NCI-H345 treated with DMSO at 0.1 percent for 48 hours (cell line): ENCODE data around the gene PIKFYVE.
"Not testable (repeated sequence)": the region's sequence is repeated elsewhere in the genome, so short reads cannot be mapped to it uniquely, and the experiment has no call there.

Source experiments
- DNase-seq: peaks from one replicate; lab custom pipeline; 2025; ENCODE audit not compliant: unreplicated experiment; lab: John Stamatoyannopoulos, UW

PIKFYVE gene

GRCh38 chr2:208254118-208254870 is 11.8 kb upstream of the PIKFYVE start:
- peak; percentile 68 for DNase-seq

- DNase-seq: peak; percentile 79
Observed at GRCh38 chr2:208254871-208255556, 11.0 kb upstream of the PIKFYVE start, which contains the start of gene IDH1. IDH1 (minus strand) TSS chr2:208255071; CDS start chr2:208251551, 3,520 bp downstream.

DNA sequence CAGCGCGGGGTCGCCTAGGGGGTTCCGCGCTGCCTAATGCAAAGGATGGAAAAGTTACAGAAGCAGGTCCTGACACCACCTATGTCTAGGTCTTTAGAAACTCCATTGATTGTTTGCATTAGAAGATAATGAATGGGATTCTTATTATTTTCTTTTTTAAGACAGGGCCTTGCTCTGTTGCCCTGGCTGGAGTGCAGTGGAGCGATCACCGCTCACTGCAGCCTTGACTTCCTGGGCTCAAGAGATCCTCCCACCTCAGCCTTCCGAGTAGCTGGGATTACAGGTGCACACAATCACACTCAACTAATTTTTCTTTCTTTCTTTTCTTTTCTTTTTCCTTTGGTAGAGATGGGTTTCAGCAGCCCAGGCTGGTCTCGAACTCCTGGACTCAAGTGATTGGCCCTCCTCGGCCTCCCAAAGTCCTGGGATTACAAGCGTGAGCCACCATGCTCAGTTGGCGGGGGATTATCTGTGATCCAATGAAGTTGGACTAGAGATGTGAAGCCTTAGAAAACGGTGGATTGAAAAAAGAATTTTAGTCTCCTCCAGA is 10.4 kb upstream of the PIKFYVE start:
- no peak for DNase-seq

GRCh38 chr2:208256192-208256782 is 9.8 kb upstream of the PIKFYVE start:
- DNase-seq: no peak

DNA sequence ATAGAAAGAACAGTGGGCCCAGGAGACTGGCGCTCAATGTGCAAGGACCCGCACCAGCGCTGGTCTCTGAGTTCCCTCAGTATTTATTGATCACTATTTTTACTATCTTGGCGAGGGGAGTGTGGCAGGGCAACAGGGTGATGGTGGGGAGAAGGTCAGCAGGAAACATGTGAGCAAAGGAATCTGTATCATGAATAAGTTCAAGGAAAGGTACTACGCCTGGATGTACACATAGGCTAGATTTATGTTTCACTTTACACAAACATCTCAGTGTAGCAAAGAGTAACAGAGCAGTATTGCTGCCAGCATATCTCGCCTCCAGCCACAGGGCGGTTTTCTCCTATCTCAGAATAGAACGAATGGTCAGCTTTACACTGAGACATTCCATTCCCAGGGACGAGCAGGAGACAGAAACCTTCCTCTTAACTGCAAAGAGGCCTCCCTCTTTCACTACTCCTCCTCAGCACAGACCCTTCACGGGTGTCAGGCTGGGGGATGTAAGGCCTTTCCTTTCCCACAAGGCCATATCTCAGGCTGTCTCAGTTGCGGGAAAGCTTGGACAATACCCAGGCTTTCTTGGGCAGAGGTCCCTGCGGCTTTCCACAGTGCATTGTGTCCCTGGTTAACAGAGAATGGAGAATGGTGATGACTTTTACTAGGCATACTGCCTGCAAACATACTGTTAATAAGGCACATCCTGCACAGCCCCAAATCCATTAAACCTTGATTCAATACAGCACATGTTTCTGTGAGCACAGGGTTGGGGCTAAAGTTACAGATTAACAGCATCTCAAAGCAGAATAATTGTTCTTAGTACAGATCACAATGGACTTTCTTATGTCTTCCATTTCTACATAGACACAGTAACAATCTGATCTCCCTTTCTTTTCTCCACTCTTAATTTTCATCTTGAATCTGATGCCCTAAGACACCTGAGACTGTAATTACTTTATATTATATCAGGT is 8.9 kb upstream of the PIKFYVE start:
- not testable (repeated sequence) for DNase-seq

DNA sequence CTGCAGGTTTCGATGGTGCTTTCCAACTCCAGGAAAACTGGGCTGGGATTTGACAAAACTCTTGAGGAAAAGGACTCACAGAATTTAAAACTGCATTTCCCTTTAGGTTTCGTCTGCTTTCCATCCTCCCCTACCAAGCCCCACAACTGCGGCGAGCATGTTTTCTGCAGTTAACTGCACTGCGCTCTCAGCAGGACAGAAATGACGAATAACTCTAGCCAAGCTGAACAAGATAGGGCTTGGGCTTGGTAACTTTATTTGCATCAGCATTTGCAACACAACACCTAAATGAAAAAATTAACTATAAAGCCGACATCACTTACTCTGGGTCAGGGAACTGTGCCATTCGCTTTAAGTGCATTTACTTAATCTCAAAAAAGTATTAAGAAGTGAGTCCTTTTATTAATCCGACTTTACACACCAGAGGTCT is 669 bp upstream of the PIKFYVE start:
- DNase-seq: no peak

DNA sequence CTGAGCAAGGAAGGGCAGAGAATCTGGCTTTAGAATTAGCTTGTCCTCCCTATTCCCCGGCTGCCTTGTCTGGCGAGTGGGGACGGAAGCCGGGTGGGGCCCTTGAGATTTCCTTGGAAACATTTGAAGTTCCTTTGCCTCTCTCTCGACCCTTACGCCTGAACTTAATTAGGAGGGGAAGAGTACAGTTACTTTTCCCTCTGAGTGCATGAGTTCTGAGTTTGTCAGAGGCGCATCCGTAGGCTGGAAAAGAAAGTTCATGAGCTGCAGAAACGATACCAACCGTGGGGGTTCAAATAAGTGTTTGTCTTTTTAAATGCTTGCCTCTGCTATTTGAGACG is 468 bp downstream of the PIKFYVE start:
- DNase-seq: no peak

GRCh38 chr2:208266936-208267335 is 881 bp downstream of the PIKFYVE start:
- no peak for DNase-seq

DNA sequence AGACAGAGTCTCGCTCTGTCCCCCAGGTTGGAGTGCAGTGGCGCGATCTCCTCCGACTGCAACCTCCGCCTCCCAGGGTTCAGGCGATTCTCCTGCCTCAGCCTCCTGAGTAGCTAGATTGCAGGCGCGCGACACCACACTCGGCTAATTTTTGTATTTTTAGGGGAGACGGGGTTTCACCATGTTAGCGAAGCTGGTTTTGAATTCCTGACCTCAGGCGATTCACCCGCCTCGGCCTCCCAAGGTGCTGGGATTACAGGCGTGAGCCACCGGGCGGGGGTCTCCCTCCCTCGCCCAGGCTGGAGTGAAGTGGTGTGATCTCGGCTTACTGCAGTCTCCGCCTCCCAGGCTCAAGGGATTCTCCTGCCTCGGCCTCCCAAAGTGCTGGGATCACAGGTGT is 1.5 kb downstream of the PIKFYVE start:
- not testable (repeated sequence) for DNase-seq

DNA sequence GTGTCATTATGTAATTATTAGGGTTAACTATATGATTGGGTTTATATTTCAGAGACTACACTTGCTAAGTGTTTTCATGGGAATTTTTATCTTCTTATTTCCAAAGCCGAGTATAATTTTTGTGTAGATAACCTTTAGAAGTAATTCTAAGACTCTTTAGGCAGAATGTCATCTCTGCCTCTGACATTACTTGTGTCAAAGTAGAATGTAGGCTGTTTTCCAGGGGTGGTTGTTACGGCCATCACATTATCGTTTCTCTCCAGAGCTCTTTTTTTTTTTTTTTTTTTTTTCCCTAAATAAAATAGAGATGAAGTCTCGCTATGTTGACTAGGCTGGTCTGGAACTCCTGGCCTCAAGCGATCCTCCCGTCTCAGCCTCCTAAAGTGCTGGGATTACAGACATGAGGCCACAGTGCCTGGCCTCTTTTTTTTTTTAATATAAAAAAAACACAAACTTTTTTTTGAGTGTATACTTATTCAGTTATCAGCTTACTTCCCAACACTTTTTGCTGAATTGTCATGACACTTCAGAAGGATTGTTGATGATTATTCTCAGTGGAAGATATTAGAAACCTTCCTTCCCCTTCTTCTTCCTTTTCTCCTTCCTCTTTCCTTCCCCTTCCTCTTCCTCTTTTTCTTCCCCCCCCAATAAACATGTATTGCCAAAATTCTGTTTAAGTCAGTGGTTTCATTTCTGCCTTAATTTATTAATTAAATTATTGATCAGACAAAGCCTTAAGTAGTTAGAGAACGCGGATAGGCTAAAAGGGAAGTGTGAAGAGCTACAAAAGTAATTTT is 2.3 kb downstream of the PIKFYVE start:
- no peak for DNase-seq

- no peak for DNase-seq
Observed at GRCh38 chr2:208269091-208269490, 3.0 kb downstream of the PIKFYVE start.

DNA sequence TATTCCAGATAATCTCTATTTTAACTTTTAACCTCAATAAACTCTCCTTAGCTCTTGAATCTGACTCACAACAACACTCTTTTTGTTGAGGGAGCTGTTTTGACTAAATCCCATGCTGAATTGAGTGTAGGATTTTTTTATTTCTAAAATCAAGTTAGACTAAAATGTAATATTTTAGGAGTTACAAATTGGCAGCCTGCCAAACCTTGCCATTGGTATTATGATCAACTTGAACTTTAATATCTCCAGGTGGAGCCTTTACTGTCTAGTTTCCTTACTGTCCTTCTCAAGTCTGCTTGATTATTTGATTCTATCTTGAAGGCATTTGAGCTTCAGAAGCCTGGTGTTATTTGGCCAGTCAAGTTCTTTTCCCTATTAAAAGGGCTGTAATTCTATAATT is 8.7 kb downstream of the PIKFYVE start:
- DNase-seq: no peak

- no peak for DNase-seq
Observed at GRCh38 chr2:208278549-208278948, 12.5 kb downstream of the PIKFYVE start.

- no peak for DNase-seq
Observed at GRCh38 chr2:208279236-208279635, 13.2 kb downstream of the PIKFYVE start.

DNA sequence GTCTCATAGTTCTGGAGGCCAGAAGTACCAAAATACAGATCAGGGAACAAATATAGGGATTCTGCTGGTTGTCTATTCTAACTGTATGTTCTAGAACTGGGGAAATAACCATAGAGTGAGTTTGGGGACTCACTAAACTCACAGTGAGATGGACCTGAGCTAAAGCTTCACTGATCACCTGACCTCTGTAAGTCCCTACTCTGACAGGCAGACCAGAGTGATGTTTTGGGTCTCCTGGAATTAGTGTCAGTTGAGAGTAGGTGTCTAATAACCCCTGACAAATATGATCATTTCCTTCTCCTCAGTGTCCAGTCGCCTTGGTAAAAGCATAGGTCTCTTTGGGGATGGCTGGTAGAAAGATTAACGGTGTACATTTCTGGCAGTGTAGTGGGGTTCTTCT is 14.2 kb downstream of the PIKFYVE start:
- DNase-seq: no peak

- DNase-seq: no peak
Observed at GRCh38 chr2:208280933-208281332, 14.9 kb downstream of the PIKFYVE start.

DNA sequence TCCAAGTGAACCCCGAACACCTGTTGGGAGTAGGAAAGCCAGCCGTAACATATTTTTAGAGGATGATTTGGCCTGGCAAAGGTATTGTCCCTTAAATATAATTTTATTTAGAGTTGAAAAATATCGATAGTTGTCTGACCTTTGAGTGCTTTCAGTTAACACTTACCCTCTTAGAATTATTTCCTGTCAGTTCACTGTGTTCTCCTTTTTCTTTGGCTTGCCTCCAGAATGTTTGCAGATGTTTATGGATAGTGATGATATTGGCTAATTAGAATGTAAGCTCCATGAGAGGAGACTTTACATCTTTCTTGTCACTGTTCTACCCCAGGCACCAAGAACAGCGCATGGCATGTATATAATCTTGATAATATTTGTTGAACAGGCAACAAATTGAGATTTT is 19.8 kb downstream of the PIKFYVE start:
- no peak for DNase-seq

- no peak for DNase-seq
Observed at GRCh38 chr2:208294482-208295024, 28.5 kb downstream of the PIKFYVE start.

DNA sequence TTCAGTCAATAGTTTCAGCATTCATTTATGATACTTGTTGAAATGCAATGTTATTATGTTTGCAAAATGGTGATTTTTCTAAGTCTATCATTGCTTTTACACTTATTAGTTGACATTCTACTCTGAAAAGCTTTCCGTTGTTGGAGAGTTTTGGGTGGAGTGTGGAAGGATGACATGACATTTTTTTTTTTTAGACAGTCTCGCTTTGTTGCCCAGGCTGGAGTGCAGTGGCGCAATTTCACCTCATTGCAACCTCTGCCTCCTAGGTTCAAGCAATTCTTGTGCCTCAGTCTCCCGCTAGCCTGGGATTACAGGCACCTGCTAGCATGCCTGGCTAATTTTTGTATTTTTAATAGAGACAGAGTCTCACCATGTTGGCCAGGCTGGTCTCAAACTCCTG is 29.8 kb downstream of the PIKFYVE start:
- no peak for DNase-seq

GRCh38 chr2:208296610-208297009 is 30.6 kb downstream of the PIKFYVE start:
- no peak for DNase-seq
